Stimulated activated CD8-positive, alpha-beta memory T cell treated with anti-CD3 and anti-CD28 coated beads, Interleukin-7, amount 100 ng/mL, for 1 hour (primary cell): ENCODE data around the gene CDC5L.

Experiments
- DNase-seq, 2 donors: peaks; one replicate each; pipeline ENCODE4 v3.0.0-alpha.2; 2020; ENCODE audit warnings: low read depth in 2 of 2

Gene CDC5L

DNA sequence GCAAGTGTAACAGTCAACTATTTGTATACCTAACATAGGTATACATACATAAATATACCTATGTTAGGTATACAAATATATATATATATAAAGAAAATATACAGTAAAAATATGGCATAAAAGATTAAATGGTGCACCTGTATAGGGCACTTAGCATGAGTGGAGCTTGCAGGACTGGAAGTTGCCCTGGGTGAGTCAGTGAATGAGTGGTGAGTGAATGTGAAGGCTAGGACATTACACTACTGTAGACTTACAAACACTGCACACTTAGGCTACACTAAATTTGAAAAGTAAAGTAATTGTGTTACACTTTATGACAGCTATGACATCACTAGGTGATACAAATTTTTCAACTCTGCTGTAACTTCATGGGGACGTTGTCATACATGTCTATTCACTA lies 65.6 kb downstream of the CDC5L start:
- no peak for DNase-seq

DNA sequence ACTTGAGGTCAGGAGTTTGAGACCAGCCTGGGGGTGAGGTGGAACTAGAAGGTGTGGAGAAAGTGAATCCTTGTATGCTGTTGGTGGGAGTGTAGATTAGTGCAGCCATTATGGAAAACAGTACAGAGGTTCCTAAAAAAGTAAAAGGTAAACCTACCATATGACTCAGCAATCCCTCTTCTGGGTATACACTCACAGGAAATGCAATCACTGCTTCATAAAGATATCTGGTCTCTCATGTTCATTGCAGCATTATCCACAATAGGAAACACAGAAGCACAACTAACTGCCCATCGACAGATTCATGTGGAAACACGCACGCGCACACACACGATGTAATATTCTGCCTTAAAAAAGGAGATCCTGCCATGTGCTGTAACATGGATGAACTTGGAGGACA lies 66.7 kb downstream of the CDC5L start:
- DNase-seq = no peak

DNA sequence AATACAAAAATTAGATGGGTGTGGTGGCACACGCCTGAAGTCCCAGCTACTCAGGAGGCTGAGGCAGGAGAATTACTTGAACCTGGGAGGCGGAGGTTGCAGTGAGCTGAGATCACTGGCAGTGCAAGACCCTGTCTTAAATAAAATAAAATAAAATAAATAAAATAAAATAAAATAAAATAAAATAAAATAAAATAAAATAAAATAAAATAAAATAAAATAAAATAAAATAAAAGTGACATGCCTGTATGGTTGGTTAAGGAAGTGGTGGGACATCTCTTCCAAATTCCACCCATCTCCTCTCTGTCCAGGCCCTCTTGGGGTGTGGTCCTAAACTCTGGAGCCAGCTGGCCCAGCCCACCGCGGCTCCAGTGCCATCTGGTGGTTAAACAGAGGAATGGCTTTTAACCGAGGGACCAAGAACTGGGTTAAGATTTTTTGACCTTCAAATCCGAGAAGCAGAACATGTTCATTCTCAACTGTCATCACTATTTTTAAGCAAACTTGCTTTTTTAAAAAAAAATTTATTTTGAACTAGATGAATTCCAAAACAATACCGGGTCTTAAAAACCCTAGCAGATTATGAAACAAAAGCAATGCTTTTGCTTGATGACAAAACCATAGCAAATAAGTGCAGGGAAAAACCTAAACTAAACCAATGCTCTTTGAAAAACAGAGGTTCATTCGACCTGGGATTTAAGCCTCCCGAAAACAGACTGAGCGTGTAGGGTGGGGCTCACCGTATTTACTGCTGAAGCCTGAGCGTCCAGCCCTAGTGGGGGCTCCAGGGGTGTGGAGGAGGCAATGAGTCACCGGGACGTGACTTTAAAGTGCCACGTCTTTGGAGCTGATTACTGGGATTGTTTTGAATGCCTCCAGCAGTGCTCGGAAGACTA lies 68.8 kb downstream of the CDC5L start:
- no peak for DNase-seq

DNA sequence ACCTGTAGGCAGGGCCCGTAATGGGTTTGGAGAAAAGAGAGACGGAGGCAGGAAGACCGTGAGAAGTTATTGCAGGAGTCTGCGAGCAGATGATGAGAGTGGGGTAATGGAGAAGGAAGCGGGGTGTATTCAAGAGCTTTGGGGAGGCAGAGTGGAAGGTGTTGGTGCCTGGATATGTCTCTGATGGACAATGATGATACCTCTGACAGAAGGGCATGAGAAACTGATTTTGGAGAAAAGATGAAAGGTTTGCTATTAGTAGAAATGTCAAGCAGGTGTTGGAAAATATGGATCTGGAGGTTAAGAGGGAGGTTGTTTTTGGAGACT lies 69.4 kb downstream of the CDC5L start:
- no peak for DNase-seq

DNA sequence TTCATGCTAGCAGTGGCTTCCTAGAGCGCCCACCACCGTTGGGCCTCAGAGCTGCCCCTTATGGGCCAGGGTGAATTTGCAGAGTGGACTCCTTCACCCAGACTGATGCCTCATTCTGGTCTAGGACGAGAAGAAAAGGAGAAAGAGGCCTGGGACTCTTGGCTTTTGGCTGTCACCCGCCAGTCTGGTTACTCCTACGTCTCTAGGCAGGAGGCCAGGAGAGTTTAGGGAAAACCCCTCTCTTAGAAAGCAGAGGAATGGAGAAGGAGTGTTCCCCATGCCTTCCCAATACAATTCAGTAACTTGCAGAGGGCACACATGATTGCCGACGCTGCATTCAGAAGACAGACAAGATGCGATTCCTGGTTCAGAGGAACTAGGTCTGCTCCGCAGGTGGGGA lies 70.1 kb downstream of the CDC5L start:
- no peak for DNase-seq

DNA sequence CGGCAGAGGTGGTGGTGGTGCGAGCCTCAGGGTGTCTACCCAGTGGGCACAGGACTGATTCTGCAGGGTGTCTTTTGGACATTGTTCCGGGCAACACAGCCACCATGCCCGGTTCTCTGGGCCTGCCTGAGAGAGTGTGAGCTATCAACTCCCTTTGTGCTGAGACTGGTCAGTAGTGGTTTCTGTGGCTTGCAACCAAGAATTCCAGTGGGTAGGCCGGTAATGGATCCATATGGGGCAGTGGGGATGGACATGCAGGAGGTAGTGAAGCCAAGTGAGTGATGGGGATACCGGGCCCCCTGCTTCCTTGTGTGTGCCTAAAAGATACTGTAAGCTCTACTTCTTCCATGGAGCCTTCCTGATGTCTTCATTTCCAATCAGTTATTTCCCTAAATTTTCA lies 71.0 kb downstream of the CDC5L start:
- no peak for DNase-seq

DNA sequence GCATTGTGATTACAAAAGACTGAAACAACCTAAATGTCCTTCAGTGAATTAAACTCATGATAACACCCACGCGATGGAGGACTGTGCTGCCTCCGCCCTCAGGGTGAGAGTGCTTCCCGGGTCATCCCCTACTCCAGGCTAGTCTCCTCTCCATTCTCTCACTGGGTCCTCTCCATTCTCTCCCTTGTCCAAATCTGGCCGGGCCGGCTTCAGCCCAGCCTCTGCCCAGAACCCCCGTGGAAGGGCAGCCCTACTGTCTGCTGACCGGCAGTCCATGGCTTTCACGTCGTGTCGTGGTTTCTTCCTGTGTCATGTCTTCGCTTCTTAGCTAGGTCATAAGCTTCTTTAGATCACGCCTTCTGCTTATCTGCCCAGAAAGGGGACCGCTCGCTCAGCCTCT lies 74.8 kb downstream of the CDC5L start:
- no peak for DNase-seq

DNA sequence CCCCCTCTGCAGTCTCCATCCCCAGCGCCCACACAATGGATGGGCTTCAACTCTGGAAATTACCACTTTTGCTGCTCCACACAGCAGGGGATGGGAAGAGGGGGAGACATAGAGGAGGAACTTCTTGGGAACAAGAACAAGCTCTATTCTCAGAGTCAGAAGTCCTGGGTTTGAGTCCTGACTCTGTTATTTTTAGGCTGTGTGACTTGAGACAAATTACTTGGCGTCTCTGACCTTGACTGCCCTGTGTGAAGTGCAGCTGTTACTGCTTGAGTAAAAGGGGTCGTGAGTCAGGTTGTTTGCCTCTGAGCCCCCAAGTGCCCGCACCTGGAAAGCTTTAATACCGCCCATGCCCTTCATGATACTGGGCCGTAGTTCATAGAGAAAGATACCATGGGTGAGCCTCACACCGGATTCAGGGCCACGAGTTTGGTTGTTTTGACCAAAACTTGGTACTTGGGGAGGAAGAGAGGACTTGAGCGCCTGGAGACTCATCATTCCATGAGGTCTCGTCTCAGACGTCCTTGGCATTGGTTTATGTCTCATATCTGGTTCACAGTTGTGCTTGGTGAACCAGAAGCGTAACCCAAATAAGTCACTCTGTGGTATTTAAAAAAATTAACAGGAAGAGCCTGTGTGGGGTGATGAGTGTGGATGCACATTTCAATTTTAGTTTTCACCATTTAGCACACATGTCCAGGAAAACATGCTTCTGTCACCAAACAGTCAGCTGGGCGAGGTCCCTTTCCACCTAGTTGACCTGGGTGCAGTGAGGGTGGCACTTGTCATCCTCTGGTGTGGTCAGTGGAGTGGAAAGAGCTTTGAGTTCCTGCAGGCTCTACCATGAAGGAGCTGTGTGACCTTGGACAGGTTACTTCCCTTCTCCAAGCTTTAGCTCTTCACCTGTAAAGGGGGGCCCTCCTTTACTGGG lies 75.6 kb downstream of the CDC5L start:
- DNase-seq = no peak

DNA sequence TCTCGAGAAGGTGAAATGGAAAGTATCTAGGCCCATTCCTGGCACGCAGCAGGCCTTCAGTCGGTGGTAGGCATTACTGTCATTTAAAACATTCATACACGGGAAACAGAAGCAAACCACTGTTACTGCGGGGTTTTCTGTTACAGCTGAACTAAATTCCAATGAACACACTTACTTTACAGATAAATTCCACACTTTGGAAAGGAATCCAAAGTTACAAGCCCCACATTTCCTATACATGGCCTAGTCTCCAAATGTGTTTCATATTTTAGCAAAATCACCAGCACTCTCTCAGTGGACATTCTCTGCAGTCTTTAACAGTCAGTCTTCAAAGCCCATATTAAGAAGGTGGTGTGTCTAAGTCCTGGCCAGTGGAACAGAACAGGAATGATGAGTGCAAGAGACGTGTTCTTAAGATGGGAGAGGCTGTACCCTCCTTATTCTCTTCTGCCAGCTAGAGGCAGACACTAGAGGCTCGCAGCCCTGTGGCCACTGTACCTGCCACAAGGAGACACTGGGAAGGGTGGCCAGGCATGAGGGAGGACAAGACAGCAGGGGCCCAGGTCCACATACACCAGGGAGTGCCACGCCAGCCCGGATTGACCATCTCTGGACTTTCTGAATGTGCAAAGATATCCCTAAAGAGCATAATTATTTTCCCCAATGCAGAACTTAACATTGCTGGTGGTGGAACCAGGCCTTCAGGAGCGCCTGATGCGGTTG lies 76.4 kb downstream of the CDC5L start:
- DNase-seq = no peak

DNA sequence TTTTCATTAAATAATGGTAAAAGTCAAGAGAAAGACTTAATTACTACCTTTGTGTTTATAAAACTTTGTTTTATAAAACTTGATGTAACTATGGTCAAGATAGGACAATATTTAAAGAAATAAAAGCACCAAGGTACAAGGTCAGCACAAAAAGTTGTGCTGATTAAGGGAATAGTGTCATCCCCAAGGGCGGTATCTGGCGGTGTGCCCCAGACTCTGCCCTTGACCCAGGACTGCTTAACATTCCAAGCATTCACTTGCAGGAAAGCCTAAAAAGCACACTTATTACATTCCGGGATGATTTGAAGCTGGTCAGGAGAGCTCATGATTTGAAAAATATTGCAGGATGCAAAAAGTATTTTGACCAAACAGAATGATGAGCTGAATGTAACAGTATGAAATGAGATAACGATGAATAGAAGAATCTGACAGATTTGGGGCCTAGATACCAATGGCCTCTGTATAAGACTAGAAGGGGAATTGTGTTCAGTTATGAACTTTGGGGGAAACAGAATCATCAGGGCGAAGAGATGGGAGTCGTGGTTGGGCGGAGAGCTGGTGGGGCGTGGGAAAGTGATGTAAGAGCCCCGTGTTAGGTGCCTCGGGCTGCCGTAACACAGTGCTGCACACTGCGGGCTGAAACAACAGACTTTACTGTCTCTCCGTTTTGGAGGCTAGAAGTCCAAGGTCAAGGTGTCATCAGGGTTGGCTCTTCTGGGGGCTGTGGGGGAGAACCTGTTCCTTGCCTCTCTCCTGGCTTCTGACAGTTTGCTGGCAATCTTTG lies 77.2 kb downstream of the CDC5L start:
- no peak for DNase-seq

DNA sequence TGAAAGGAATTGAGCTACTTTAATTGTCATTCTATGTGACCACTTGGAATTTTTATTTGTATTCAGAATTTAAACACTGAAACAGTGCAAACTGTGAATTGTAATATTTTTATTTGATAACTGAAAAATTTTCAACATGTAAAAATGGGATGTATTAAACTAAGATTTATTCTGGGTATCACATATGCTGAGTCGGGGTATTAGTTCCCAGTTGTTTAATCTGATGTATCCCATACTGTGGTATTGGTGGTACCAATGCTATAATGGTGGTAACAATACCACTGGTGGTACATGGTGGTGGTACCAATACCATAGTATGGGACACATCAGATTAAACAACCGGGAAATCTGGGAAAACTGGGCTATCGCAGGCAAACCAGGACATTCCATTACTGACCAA lies 79.4 kb downstream of the CDC5L start:
- no peak for DNase-seq

DNA sequence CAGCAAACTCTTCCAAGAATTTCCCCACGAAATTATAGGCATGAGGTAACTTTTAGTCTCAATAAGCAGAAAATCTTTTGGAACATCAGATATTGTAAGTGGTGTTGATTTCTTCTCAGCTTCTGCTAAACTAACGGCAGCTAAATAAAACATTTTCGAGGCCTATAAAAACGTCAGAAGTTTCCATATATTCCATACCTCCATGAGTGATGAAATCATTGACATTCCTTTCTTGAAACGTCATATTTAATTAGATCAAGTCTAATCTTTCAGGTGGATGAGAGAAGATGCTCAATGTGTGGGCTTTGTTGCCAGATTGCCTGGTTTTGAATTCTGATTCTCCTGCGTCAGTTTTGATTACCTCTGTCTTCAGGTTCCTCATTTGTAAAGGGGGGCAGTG lies 81.3 kb downstream of the CDC5L start:
- DNase-seq = no peak

DNA sequence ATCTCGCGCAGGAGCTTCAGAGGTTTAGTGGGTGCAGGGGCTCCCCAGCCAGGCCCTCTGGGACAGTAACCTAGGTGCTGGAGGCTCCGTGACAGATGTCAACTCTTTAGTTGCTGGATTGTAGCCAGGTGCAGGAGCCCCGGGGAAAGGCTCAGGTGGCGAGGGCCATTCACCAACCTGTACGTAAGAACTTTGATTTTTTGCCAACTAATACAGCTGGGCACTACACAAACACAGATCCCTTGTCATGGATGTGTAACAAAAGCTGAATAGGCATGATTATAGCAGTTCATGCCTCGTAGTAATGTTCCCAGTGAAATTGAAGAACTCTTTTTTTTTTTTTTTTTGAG lies 82.6 kb downstream of the CDC5L start:
- DNase-seq = no peak

DNA sequence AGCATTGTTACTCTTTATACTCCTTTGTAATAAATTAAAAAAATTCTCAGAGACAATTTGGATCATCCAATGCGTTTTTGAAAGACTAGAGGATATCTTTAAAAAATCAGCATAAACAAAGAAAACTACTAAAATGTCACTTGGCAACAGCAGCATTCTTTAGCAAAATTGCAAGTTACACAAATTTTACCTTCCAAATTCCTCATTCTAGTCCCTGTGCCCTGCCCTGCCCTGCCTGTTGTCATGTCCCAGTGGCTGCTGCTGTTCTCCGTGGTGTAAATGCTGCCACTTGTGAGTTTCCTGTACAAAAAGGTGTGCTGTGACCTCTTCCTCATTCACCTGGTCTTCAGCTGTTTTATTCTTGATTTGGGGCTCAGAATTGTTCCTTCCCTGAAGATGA lies 83.2 kb downstream of the CDC5L start:
- DNase-seq = no peak

DNA sequence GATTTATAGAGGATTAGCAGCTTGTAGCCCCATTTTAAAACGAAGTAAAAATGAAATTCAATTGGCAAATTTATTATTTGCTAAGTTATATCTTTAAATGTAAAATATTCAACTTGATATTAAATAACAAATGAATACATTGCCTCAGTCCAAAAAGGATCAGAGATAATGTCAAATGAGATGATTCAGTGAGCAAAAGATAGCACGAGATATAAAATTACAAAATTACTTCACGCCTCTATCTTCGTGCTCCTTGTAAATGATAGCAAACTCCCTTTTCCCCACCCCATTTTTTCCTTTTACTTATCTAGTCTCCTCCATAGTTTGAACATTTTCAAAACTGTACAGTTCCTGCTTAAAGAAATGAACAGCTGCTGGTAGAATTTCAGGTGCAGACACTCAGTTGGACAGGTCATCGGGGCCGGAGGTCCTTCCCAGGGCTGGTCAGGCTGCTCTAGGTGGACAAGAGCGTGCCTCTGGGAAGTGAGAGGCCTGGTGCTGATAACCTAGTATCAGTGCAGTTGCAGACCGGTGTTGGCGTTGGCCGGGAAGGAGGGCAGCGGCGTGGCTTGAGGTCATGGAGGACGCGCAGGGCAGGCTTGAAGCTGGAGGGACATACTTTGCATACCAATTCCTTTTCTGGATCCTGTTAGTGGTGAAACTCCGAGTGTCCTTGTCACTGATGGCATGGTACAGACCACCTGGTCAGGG lies 83.9 kb downstream of the CDC5L start:
- no peak for DNase-seq

DNA sequence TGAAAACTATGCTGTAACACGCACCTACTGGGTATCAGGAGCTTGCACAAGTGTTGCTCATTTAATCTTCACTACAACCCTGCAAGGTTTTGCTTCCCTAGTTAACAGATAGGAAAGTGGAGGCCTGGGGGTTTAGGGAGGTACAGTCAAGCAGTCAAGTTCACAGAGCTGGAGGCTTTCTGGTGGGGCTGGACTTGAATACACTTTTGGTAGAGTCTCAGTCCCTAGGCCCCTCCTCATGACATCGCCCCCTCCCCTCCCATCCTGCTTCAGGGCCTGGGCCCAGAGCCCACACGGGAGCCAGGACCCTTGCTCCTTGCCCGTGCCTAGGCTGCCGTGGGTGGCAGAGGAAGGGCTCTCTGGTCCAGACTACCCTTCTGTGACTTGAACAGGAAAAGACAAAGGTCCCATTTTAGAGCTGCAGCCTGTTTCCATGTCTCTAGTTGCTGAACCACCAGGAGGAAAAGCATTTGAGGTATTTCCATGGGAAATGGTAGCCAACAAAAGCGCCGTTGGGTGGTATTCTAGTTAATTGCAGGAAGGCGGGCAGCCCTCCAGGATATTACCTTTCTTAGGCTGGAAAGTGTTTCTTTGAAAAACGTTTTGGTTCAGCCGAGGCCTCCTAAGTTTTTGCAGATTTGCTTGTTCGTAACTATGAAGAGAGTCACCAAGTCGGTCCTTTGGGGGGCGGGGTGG lies 84.9 kb downstream of the CDC5L start:
- no peak for DNase-seq

DNA sequence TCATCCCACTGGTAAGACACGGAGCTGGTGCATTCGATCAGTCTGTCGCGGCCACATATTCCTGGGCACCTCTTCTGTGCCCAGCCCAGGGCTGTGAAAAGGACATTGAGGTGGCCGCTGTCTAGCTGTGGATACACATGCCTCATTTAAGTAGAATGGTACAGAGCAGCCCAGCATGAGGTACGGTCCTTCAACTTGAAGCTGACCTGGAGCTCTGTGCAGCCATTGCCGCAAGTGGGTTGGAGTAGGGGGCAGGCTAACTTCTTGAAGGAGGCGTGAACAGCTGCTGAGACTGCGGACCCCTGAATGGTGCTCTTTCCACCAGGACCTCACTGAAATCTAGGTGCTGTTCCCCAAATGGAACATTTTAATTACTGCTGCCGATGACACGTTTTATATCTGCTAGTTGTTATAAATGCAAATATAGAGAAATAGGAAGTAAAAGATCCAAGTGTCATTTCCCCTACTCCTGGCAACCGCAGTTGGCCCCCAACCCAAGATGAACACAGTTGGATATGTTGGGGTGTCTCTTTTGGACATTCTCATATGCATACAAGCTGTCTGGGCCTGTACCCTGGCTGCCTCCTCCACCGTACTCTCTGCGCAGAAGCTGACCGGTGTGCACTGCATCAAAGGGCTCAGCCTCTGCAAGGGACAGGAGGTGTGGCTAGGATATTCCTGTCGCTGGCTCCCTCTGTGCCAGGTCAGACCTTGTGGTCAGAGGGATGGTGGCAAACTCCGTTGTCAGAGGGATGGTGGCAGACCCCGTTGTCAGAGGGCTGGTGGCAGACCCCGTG lies 86.1 kb downstream of the CDC5L start:
- no peak for DNase-seq

DNA sequence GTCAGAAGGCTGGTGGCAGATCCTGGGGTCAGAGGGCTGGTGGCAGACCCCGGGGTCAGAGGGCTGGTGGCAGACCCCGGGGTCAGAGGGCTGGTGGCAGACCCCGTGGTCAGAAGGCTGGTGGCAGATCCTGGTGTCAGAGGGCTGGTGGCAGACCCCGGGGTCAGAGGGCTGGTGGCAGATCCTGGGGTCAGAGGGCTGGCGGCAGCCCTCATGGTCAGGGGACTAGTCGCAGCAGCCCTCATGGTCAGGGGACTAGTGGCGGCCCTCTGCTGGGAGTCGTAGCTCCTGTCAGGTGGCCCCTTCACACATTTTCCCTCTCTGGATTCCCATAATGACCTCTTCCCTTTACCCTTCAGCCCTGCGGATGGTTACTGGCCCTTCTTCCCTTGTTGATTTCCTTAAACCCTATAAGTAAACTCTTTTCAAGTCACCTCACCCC lies 86.7 kb downstream of the CDC5L start:
- no peak for DNase-seq

DNA sequence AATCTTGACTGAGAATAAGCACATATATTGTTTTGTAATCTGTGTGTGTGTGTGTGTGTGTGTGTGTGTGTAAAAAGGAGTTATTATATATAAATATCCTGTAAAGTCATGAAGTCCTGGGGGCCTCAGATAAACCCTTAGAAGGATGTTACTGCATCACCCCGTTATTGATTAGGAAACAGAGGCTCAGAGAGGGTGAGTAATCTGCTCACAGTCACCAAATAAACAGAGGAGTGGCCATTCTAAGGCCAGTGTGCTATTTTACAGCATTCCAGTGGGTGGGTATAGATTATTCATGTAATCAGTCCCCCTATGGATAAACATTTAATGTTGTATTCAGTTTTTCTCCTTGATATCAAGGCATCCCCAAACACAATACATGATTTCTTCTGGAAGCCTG lies 87.1 kb downstream of the CDC5L start:
- no peak for DNase-seq

DNA sequence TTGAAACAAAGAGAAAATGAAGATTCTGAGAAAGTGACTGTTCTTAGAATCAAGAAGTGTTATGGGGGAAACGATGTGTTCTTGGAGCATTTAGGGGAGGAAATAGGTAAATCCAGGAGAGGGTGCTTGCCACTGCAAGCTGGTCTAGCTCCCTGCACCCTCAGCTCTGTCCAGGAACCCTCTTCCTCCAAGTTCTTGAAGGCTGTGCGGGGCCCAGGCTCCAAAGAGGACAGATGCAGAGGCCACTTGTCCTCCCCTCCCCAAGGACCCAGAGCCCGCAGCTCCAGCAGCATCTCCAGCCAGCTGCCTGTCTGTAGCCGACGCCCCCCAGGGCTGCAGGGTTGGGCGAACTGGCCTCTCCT lies 87.9 kb downstream of the CDC5L start:
- DNase-seq = no peak
